Measurements from ENCODE around the gene DNMT1. TPM values are rescaled to one million over a fixed set of nuclear protein-coding genes. Genes with fewer than 3 reads are reported as not detected.

DNMT1 gene
- total RNA-seq, 3 donors from 2014 or later, result 30.6 to 55.1 (median 55.0) TPM

GRCh38 chr19:10112037-10112761 is 82.6 kb downstream of the DNMT1 start:
- H3K27ac ChIP-seq, result no peak overlapping the region
- no peak for TF ChIP-seq CTCF (IDR thresholded peaks at IDR 0.05)
- TF ChIP-seq POLR2AphosphoS5 (IDR thresholded peaks at IDR 0.05), result no peak
- TF ChIP-seq POLR2A (IDR thresholded peaks at IDR 0.05), result no peak
- no peak overlapping the region for H3K4me3 ChIP-seq
- no peaks in the 10 kb centered on the region for H3K27me3 ChIP-seq
- H3K36me3 ChIP-seq, result no peaks in the 10 kb centered on the region
- no peaks in the 10 kb centered on the region for H3K9me3 ChIP-seq
- intact Hi-C loops (cut with DNase I; ENCODE audit: low total_unique reads), result loop anchor here (10.0 kb wide), 1 partner anchor 123 kb away; the partner anchor contains the start of gene S1PR2
- peaks cover 0 to 2% of the 10 kb centered on the region in 2 donors for H3K4me1 ChIP-seq
- DNase-seq (ENCODE audit: low spot score in 2 of 2), result no peak

GRCh38 chr19:10111405-10111811 is 83.3 kb downstream of the DNMT1 start, which contains the start of gene P2RY11:
P2RY11 (plus strand) TSS chr19:10111693; CDS start chr19:10111722, 29 bp downstream.
- H3K27ac ChIP-seq, result no peak within 1 kb of the TSS
- peaks cover 0 to 8% of the 10 kb centered on the region in 2 donors for H3K4me1 ChIP-seq
- no peak for TF ChIP-seq POLR2AphosphoS5 (IDR thresholded peaks at IDR 0.05)
- no peak for TF ChIP-seq POLR2A (IDR thresholded peaks at IDR 0.05)
- no peak for DNase-seq (ENCODE audit: low spot score in 2 of 2)
- no peaks in the 10 kb centered on the region for H3K36me3 ChIP-seq
- H3K9me3 ChIP-seq, result no peaks in the 10 kb centered on the region
- intact Hi-C loops (cut with DNase I; ENCODE audit: low total_unique reads), result loop anchor here (10.0 kb wide), 1 partner anchor 123 kb away; the partner anchor contains the start of gene S1PR2
- H3K27me3 ChIP-seq, result no peaks in the 10 kb centered on the region
- H3K4me3 ChIP-seq, result no peak within 1 kb of the TSS

- peaks cover 0 to 8% of the 10 kb centered on the region in 2 donors for H3K4me1 ChIP-seq
- no peaks in the 10 kb centered on the region for H3K9me3 ChIP-seq
- no peaks in the 10 kb centered on the region for H3K27me3 ChIP-seq
- TF ChIP-seq CTCF (IDR thresholded peaks at IDR 0.05) (no peak), POLR2AphosphoS5 (IDR thresholded peaks at IDR 0.05) (no peak), POLR2A (IDR thresholded peaks at IDR 0.05) (no peak)
- no peaks in the 10 kb centered on the region for H3K36me3 ChIP-seq
- no peak overlapping the region for H3K4me3 ChIP-seq
- no peak overlapping the region for H3K27ac ChIP-seq
- intact Hi-C loops (cut with DNase I; ENCODE audit: low total_unique reads), result loop anchor here (10.0 kb wide), 1 partner anchor 124 kb away; the partner anchor contains the start of gene S1PR2
- DNase-seq (ENCODE audit: low spot score in 2 of 2), result no peak
Observed at GRCh38 chr19:10110972-10111317, 83.8 kb downstream of the DNMT1 start.

GRCh38 chr19:10110076-10110971 is 84.4 kb downstream of the DNMT1 start:
- no peak for TF ChIP-seq POLR2AphosphoS5 (IDR thresholded peaks at IDR 0.05)
- no peak for TF ChIP-seq POLR2A (IDR thresholded peaks at IDR 0.05)
- TF ChIP-seq CTCF (IDR thresholded peaks at IDR 0.05), result no peak
- intact Hi-C loops (cut with DNase I; ENCODE audit: low total_unique reads), result loop anchor here (10.0 kb wide), 1 partner anchor 124 kb away; the partner anchor contains the start of gene S1PR2
- Histone ChIP-seq H3K36me3 (no peaks in the 10 kb centered on the region), H3K27me3 (no peaks in the 10 kb centered on the region), H3K4me1 (peaks cover 0 to 8% of the 10 kb centered on the region in 2 donors), H3K4me3 (no peak overlapping the region), H3K9me3 (no peaks in the 10 kb centered on the region), H3K27ac (no peak overlapping the region)
- DNase-seq (ENCODE audit: low spot score in 2 of 2), result no peak

- intact Hi-C loops (cut with DNase I; ENCODE audit: low total_unique reads), result no loop called here
- no peaks in the 10 kb centered on the region for H3K9me3 ChIP-seq
- H3K27ac ChIP-seq, result no peak overlapping the region
- DNase-seq (ENCODE audit: low spot score in 2 of 2), result no peak
- TF ChIP-seq POLR2AphosphoS5 (IDR thresholded peaks at IDR 0.05) (no peak), POLR2A (IDR thresholded peaks at IDR 0.05) (no peak), CTCF (IDR thresholded peaks at IDR 0.05) (no peak)
- H3K36me3 ChIP-seq, result no peaks in the 10 kb centered on the region
- H3K4me3 ChIP-seq, result no peak overlapping the region
- H3K27me3 ChIP-seq, result no peaks in the 10 kb centered on the region
- H3K4me1 ChIP-seq, result peaks cover 0 to 8% of the 10 kb centered on the region in 2 donors
Observed at GRCh38 chr19:10109528-10109927, 85.2 kb downstream of the DNMT1 start.

Measured in breast epithelium (tissue), 4 donors.